ENCODE results near the gene ERFL. TPM values are rescaled to one million over a fixed set of nuclear protein-coding genes. Genes with fewer than 3 reads are reported as not detected.

ERFL gene
- total RNA-seq, 1 experiment from 2014 or later: 0.79 TPM

DNA sequence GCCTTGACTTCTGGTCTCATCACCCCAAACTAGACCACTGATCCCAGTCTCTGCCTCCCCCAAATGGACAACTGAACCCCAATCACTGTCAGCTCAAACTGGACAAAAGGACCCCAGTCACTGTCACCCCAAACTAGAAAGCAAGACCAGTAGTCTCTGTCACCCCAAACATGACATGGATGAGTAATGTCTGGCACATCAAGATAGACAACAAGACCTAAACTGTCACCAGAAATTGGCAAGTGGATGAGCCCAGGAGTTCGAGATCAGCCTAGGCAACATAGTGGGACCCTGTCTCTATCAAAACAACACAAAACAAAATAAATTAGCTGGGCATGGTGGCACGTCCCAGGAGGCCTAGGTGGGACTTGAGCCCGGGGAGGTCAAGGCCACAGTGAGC is 18.8 kb upstream of the ERFL start:
- Histone ChIP-seq H3K4me1 (ENCODE audit: control insufficient read depth in 1 of 2, insufficient read depth in 2 of 2, low read length in 2 of 2) (peaks cover 0 to 7% of the 10 kb centered on the region in 2 experiments; a peak in 1 of 4 replicates), H3K27ac (ENCODE audit: low read depth, low read length) (no peak overlapping the region), H2AFZ (ENCODE audit: low read depth, low read length, poor library complexity, severe bottlenecking) (no peak overlapping the region), H4K20me1 (ENCODE audit: insufficient read depth) (no peaks in the 10 kb centered on the region), H3K9me3 (ENCODE audit: control insufficient read depth in 1 of 2, insufficient read depth in 1 of 2, low read depth in 1 of 2, low read length in 2 of 2) (no peaks in the 10 kb centered on the region), H3K27me3 (ENCODE audit: insufficient read depth, low read length) (no peaks in the 10 kb centered on the region), H3K9ac (ENCODE audit: low read length) (no peak overlapping the region), H3K4me3 (replicated peaks in 1 of 2; ENCODE audit: low read depth in 1 of 2, low read length in 2 of 2) (no peak overlapping the region), H3K79me2 (ENCODE audit: insufficient read depth, low read length) (no peaks in the 10 kb centered on the region), H3K9me2 (ENCODE audit: insufficient read depth) (no peaks in the 10 kb centered on the region), H3K4me2 (ENCODE audit: low read length) (no peak overlapping the region), H3K36me3 (ENCODE audit: control insufficient read depth in 1 of 2, insufficient read depth in 2 of 2, low read length in 2 of 2) (no peaks in the 10 kb centered on the region)
- ChIA-PET RAD21 (ENCODE audit: low non-redundant PET in 1 of 2, low total read pairs in 2 of 2, uncharacterized antibody in 2 of 2, unreplicated experiment in 2 of 2) (no interaction called here), CTCF (interaction anchor here (0.8 kb wide), 1 partner anchor 74 kb away, joined by 3 read pairs; no protein-coding TSS in a partner anchor), POLR2A (interaction anchor here (1.2 kb wide), 1 partner anchor 63 kb away, joined by 3 read pairs; no protein-coding TSS in a partner anchor)
- TF ChIP-seq CBX3 (IDR thresholded peaks at IDR 0.05; ENCODE audit: low read depth) (no peak), ZNF274 (IDR thresholded peaks at IDR 0.05; ENCODE audit: low read depth, low read length) (no peak), RAD21 (IDR thresholded peaks at IDR 0.05; ENCODE audit: low read depth) (no peak), EGR1 (IDR thresholded peaks at IDR 0.05; ENCODE audit: low read depth) (no peak), EZH2phosphoT487 (IDR thresholded peaks at IDR 0.05; ENCODE audit: borderline replicate concordance) (no peak), ZFX (IDR thresholded peaks at IDR 0.05) (no peak), FOSL1 (IDR thresholded peaks at IDR 0.05; ENCODE audit: low read depth) (no peak), YY1 (IDR thresholded peaks at IDR 0.05; ENCODE audit: extremely low read depth, insufficient replicate concordance, low read depth, low read length) (no peak), POLR2AphosphoS5 (IDR thresholded peaks at IDR 0.05; ENCODE audit: low read depth, low read length) (no peak), SP1 (IDR thresholded peaks at IDR 0.05; ENCODE audit: low read depth) (no peak), JUND (IDR thresholded peaks at IDR 0.05) (no peak), SRF (IDR thresholded peaks at IDR 0.05; ENCODE audit: low read depth) (no peak), CEBPB (IDR thresholded peaks at IDR 0.05; ENCODE audit: low read depth) (no peak), SIN3A (IDR thresholded peaks at IDR 0.05; ENCODE audit: low read depth) (no peak)
- TF ChIP-seq, protein P1, sequence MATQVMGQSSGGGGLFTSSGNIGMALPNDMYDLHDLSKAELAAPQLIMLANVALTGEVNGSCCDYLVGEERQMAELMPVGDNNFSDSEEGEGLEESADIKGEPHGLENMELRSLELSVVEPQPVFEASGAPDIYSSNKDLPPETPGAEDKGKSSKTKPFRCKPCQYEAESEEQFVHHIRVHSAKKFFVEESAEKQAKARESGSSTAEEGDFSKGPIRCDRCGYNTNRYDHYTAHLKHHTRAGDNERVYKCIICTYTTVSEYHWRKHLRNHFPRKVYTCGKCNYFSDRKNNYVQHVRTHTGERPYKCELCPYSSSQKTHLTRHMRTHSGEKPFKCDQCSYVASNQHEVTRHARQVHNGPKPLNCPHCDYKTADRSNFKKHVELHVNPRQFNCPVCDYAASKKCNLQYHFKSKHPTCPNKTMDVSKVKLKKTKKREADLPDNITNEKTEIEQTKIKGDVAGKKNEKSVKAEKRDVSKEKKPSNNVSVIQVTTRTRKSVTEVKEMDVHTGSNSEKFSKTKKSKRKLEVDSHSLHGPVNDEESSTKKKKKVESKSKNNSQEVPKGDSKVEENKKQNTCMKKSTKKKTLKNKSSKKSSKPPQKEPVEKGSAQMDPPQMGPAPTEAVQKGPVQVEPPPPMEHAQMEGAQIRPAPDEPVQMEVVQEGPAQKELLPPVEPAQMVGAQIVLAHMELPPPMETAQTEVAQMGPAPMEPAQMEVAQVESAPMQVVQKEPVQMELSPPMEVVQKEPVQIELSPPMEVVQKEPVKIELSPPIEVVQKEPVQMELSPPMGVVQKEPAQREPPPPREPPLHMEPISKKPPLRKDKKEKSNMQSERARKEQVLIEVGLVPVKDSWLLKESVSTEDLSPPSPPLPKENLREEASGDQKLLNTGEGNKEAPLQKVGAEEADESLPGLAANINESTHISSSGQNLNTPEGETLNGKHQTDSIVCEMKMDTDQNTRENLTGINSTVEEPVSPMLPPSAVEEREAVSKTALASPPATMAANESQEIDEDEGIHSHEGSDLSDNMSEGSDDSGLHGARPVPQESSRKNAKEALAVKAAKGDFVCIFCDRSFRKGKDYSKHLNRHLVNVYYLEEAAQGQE (IDR thresholded peaks at IDR 0.05; ENCODE audit: low read depth): no peak
- TF ChIP-seq, protein P2, sequence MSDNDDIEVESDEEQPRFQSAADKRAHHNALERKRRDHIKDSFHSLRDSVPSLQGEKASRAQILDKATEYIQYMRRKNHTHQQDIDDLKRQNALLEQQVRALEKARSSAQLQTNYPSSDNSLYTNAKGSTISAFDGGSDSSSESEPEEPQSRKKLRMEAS (IDR thresholded peaks at IDR 0.05): no peak
- TF ChIP-seq, protein P3, sequence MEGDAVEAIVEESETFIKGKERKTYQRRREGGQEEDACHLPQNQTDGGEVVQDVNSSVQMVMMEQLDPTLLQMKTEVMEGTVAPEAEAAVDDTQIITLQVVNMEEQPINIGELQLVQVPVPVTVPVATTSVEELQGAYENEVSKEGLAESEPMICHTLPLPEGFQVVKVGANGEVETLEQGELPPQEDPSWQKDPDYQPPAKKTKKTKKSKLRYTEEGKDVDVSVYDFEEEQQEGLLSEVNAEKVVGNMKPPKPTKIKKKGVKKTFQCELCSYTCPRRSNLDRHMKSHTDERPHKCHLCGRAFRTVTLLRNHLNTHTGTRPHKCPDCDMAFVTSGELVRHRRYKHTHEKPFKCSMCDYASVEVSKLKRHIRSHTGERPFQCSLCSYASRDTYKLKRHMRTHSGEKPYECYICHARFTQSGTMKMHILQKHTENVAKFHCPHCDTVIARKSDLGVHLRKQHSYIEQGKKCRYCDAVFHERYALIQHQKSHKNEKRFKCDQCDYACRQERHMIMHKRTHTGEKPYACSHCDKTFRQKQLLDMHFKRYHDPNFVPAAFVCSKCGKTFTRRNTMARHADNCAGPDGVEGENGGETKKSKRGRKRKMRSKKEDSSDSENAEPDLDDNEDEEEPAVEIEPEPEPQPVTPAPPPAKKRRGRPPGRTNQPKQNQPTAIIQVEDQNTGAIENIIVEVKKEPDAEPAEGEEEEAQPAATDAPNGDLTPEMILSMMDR (IDR thresholded peaks at IDR 0.05 in 2 of 3, conservative IDR thresholded peaks at IDR 0.05 in 1 of 3; ENCODE audit: borderline replicate concordance in 1 of 3, insufficient read depth in 1 of 3, low read depth in 2 of 3, low read length in 2 of 3): no peak
- TF ChIP-seq, protein P4, sequence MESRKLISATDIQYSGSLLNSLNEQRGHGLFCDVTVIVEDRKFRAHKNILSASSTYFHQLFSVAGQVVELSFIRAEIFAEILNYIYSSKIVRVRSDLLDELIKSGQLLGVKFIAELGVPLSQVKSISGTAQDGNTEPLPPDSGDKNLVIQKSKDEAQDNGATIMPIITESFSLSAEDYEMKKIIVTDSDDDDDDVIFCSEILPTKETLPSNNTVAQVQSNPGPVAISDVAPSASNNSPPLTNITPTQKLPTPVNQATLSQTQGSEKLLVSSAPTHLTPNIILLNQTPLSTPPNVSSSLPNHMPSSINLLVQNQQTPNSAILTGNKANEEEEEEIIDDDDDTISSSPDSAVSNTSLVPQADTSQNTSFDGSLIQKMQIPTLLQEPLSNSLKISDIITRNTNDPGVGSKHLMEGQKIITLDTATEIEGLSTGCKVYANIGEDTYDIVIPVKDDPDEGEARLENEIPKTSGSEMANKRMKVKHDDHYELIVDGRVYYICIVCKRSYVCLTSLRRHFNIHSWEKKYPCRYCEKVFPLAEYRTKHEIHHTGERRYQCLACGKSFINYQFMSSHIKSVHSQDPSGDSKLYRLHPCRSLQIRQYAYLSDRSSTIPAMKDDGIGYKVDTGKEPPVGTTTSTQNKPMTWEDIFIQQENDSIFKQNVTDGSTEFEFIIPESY (IDR thresholded peaks at IDR 0.05; ENCODE audit: extremely low read depth, insufficient replicate concordance, low read length): no peak
- intact Hi-C loops (cut with micrococcal nuclease): no loop called here
- DNase-seq (ENCODE audit: low read depth, low spot score) (no peak), ATAC-seq (no peak)
- no TSS peak for BruUV-seq (replicated peaks)

Measured in HCT116 (cell line).